Body of pancreas (tissue), 4 donors: ENCODE measurements around the gene ZNF789. TPM values are rescaled to one million over a fixed set of nuclear protein-coding genes. Genes with fewer than 3 reads are reported as not detected.

Experiments
- ATAC-seq: fragments of 150-250 bp; one replicate; pipeline ENCODE4 v1.9.1; 2016
- DNase-seq, 4 donors: peaks; one replicate each; pipeline ENCODE4 v3.0.0-alpha.2; 2019
- H3K27ac ChIP-seq, 4 donors: fragments of 200-600 bp; sonication (generic); 1 replicate in 3 of 4; 2 replicates in 1 of 4; pipeline versions ENCODE4 v1.5.1 to v1.6.1; 2016 to 2019; ENCODE audit warnings: mild to moderate bottlenecking in 1 of 4, mixed read lengths in 1 of 4, moderate library complexity in 1 of 4
- H3K27me3 ChIP-seq, 2 donors: fragments of 200-600 bp; sonication (generic); one replicate each; pipeline ENCODE4 v1.6.0; 2016; ENCODE audit warnings: mild to moderate bottlenecking in 1 of 2
- H3K36me3 ChIP-seq, 2 donors: fragments of 200-600 bp; sonication (generic); replicated peaks in 1 of 2; 2 replicates each; pipeline ENCODE4 v1.5.1; 2016; ENCODE audit warnings: low read depth in 2 of 2; ENCODE audit not compliant: insufficient read depth in 1 of 2
- H3K4me1 ChIP-seq: fragments of 200-600 bp; sonication (generic); one replicate; pipeline ENCODE4 v1.6.0; 2016
- H3K4me3 ChIP-seq, 2 donors: fragments of 200-600 bp; sonication (generic); 1 replicate in 1 of 2; 2 replicates in 1 of 2; pipeline ENCODE4 v1.5.1; 2016 to 2019
- H3K9me3 ChIP-seq, 3 donors: fragments of 200-600 bp; sonication (generic); 1 replicate in 2 of 3; 2 replicates in 1 of 3; pipeline ENCODE4 v1.5.1; 2016
- POLR2A ChIP-seq, 3 donors: fragments of 450-650 bp; IDR thresholded peaks; one replicate each; pipeline ENCODE4 v1.6.1; 2016; ENCODE audit warnings: antibody characterized with exemption in 3 of 3, mild to moderate bottlenecking in 2 of 3
- WGBS, 2 donors: methylation state at CpG; one replicate each; pipeline ENCODE4 v1.1.5; 2017; 5-methylcytosine and 5-hydroxymethylcytosine counted together
- intact Hi-C: fragments of 100-400 bp; cut with DNase I; formaldehyde crosslinking; loops from one replicate; pipeline ENCODE4 v1.15.1; 2023
- total RNA-seq, 2 donors: library from RNA; depleted of rRNA; stranded (reverse); fragments of >200 nt; gene quantifications; one replicate each; pipeline ENCODE4 v1.1.0, GENCODE V29; 2016
- TF ChIP-seq, protein P1 (sequence below), 7 experiments: fragments of 450-650 bp in 4 of 7; fragments of 200-600 bp in 3 of 7; sonication (generic) in 3 of 7; IDR thresholded peaks; one replicate each; pipeline ENCODE4 v1.5.1; 2016 to 2019; ENCODE audit warnings: antibody characterized with exemption in 7 of 7

The ZNF789 gene
- total RNA-seq, 2 donors from 2014 or later, result 5.4 to 22.7 TPM

DNA sequence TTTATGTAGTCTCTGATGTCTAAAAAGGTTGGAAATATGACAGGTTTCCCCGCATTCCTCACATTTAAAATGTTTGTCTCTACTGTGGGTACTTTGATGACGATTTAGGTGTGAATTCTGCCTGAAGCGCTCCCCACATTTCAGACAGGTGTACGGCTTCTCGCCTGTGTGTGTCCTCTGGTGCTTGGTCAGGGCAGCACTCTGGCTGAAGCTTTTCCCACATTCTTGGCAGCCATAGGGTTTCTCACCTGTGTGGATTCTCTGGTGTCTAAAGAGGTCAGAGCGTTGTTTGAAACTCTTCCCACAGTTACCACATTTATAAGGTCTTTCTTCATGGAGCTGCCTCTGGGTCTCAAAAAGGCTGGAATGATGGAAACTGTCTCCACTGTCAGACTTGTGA is 21.1 kb downstream of the ZNF789 start:
- TF ChIP-seq, protein P1, sequence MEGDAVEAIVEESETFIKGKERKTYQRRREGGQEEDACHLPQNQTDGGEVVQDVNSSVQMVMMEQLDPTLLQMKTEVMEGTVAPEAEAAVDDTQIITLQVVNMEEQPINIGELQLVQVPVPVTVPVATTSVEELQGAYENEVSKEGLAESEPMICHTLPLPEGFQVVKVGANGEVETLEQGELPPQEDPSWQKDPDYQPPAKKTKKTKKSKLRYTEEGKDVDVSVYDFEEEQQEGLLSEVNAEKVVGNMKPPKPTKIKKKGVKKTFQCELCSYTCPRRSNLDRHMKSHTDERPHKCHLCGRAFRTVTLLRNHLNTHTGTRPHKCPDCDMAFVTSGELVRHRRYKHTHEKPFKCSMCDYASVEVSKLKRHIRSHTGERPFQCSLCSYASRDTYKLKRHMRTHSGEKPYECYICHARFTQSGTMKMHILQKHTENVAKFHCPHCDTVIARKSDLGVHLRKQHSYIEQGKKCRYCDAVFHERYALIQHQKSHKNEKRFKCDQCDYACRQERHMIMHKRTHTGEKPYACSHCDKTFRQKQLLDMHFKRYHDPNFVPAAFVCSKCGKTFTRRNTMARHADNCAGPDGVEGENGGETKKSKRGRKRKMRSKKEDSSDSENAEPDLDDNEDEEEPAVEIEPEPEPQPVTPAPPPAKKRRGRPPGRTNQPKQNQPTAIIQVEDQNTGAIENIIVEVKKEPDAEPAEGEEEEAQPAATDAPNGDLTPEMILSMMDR (IDR thresholded peaks at IDR 0.05), result no peak
- TF ChIP-seq POLR2A (IDR thresholded peaks at IDR 0.05), result no peak
- Histone ChIP-seq H3K27ac (no peak overlapping the region), H3K36me3 (peaks cover 12 to 15% of the 10 kb centered on the region in 2 donors), H3K4me1 (peaks cover 15% of the 10 kb centered on the region), H3K4me3 (no peak overlapping the region), H3K9me3 (peaks cover 0 to 17% (median 5%) of the 10 kb centered on the region in 3 donors), H3K27me3 (no peaks in the 10 kb centered on the region)
- intact Hi-C loops, result no loop called here
- DNase-seq (no peak), ATAC-seq (no peak)
- whole genome bisulfite sequencing, 2 donors, result 95 to 96% methylated on average over 5 to 6 of the region's 6 CpGs

DNA sequence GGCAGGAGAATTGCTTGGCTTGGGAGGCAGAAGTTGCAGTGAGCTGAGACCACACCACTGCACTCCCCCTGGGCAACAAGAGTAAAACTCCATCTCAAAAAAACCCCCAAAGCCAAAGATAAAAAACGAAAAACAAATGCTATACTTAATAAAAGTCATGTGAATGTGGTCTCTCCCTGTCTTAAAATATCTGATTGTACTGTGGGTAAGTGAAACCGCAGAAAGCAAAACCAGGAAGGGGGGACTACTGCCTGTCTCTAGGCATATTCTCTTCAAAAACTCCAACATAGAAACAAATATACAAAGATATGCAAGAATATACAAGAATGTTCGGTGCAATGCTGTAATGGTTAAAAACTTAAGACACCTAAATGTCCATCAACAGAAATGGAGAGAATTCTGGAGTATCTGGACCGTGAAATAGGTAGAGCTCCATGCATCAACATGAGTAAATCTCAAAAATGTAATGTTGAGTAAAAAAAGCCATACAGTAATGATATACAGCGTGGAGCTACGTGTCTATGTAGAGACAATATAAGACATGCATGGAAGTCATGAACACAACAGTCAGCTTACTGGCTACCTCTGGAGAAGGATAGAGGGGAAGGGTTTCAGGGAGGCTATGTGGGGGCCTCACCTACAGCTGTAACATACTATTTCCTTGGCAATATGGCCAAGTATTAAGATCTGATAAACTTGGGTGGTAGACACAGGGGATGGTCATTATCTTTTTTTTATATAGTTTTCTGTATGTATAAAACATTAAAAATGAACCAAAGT is 25.3 kb downstream of the ZNF789 start:
- Histone ChIP-seq H3K9me3 (peaks cover 0 to 14% (median 5%) of the 10 kb centered on the region in 3 donors), H3K36me3 (peaks cover 12 to 13% of the 10 kb centered on the region in 2 donors), H3K27ac (no peak overlapping the region), H3K27me3 (no peaks in the 10 kb centered on the region), H3K4me1 (peaks cover 29% of the 10 kb centered on the region), H3K4me3 (no peak overlapping the region)
- WGBS, 2 donors, result 64 to 81% methylated on average over 6 of the region's 6 CpGs
- TF ChIP-seq, protein P1 (IDR thresholded peaks at IDR 0.05), result no peak
- no peak for TF ChIP-seq POLR2A (IDR thresholded peaks at IDR 0.05)
- ATAC-seq (no peak), DNase-seq (no peak)
- intact Hi-C loops, result no loop called here

DNA sequence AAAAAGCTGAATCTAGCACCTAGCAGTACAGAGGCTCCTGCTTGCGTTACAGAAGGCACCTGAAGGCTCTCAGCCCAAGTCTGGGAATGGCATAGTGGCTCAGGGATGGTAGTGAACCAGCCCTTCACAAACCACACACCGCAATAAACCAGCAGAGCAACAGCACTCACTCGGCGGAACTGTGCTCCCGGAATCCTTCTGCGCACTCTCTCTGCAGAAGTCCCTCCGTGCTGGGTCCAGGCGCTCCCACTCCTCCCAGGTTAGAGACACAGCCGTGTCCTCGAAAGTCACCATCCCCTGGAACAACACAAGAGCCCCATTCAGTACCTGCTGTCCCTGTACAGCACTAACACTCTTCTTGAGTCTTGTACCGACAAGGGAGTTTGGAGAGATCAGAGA is 25.9 kb downstream of the ZNF789 start:
- intact Hi-C loops, result no loop called here
- ATAC-seq (no peak), DNase-seq (no peak)
- 62 to 67% methylated on average over 10 of the region's 11 CpGs for WGBS, 2 donors
- H3K27ac ChIP-seq, result no peak overlapping the region
- peaks cover 0 to 8% (median 4%) of the 10 kb centered on the region in 3 donors for H3K9me3 ChIP-seq
- H3K27me3 ChIP-seq, result no peaks in the 10 kb centered on the region
- no peak for TF ChIP-seq POLR2A (IDR thresholded peaks at IDR 0.05)
- H3K4me1 ChIP-seq, result peaks cover 29% of the 10 kb centered on the region
- peak overlapping the region in 1 of 2 donors; percentile 84 for H3K4me3 ChIP-seq
- H3K36me3 ChIP-seq, result peaks cover 7 to 8% of the 10 kb centered on the region in 2 donors

GRCh38 chr7:99499371-99499720 is 26.7 kb downstream of the ZNF789 start:
- WGBS, 2 donors, result 1 to 2% methylated on average over 12 to 14 of the region's 14 CpGs
- H3K27ac ChIP-seq, result peak overlapping the region; percentile 81 to 98 (median 88)
- H3K27me3 ChIP-seq, result no peaks in the 10 kb centered on the region
- no peak for ATAC-seq
- intact Hi-C loops, result no loop called here
- no peak for DNase-seq
- TF ChIP-seq, protein P1 (IDR thresholded peaks at IDR 0.05), result no peak
- TF ChIP-seq POLR2A (IDR thresholded peaks at IDR 0.05), result no peak
- H3K4me3 ChIP-seq, result peak overlapping the region; percentile 84 to 92
- H3K4me1 ChIP-seq, result peaks cover 34% of the 10 kb centered on the region
- peaks cover 0 to under 1% of the 10 kb centered on the region in 2 donors for H3K36me3 ChIP-seq
- H3K9me3 ChIP-seq, result peaks cover 0 to under 1% (median 0%) of the 10 kb centered on the region in 3 donors

- H3K4me1 ChIP-seq, result peaks cover 34% of the 10 kb centered on the region
- TF ChIP-seq, protein P1 (IDR thresholded peaks at IDR 0.05), result peak in 1 of 7 experiments; percentile 1
- TF ChIP-seq POLR2A (IDR thresholded peaks at IDR 0.05), result peak; percentile 42 to 86 (median 86)
- peak within 1 kb of the TSS; percentile 84 to 92 for H3K4me3 ChIP-seq
- 0 to 1% methylated on average over 56 to 67 of the region's 68 CpGs for WGBS, 2 donors
- no peaks in the 10 kb centered on the region for H3K27me3 ChIP-seq
- peak; percentile 84 to 89 (median 88) for DNase-seq
- H3K9me3 ChIP-seq, result no peaks in the 10 kb centered on the region
- peak within 1 kb of the TSS; percentile 81 to 98 (median 88) for H3K27ac ChIP-seq
- H3K36me3 ChIP-seq, result no peaks in the 10 kb centered on the region
- peak; percentile 47 for ATAC-seq
- intact Hi-C loops, result no loop called here
Measured at GRCh38 chr7:99499721-99500636, 27.3 kb downstream of the ZNF789 start, which contains the start of gene ZNF394. Gene ZNF394 (minus strand): TSS chr7:99500281. CDS start chr7:99500093, 188 bp downstream.
